Measurements from ENCODE around the gene BOK. TPM values are rescaled to one million over a fixed set of nuclear protein-coding genes. Genes with fewer than 3 reads are reported as not detected.
A peak's percentile ranks its signal among the peaks of the same experiment; 100 is the strongest.

The BOK gene
- total RNA-seq, 5 donors from 2014 or later (not counting 1 experiment from before 2014, with no cell fraction given) = 0.20 to 0.89 (median 0.35) TPM; not detected in 2

DNA sequence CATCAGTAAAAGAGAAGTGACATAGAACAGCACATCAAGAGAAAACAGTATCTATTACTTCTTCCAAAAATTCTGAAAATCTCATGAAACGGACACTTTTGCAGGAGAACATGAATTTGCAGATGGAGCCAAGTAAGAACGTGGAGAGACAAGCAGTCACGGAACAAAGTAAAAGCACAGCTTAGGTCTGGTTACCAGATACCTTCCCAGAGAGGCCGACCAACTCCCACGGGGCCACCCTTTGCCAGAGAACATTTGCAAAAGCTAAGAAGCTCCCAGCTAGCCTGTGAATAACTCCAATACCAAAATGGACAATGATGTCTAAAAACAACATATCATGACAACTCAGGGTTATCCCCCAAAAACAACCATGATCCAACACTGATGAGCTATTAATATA lies 39.5 kb downstream of the BOK start:
- Mint-ChIP-seq H3K4me3 (no peak overlapping the region), H3K27me3 (no peaks in the 10 kb centered on the region), H3K36me3 (peaks cover 36% of the 10 kb centered on the region), H3K27ac (no peak overlapping the region), H3K9me3 (no peaks in the 10 kb centered on the region), H3K4me1 (no peaks in the 10 kb centered on the region)
- H3K36me3 ChIP-seq (ENCODE audit: control insufficient read depth in 2 of 2, extremely low read depth in 1 of 2, insufficient read depth in 1 of 2, low read length in 1 of 2) = peaks cover 9 to 22% of the 10 kb centered on the region in 2 donors
- no peak overlapping the region for H3K4me3 ChIP-seq (ENCODE audit: control insufficient read depth in 1 of 2, extremely low read depth in 1 of 2, low read length in 1 of 2)
- ATAC-seq (replicated peaks in 1 of 4) (no peak), DNase-seq (no peak)
- POLR2A ChIA-PET = no interaction called here
- CTCF ChIA-PET = interaction anchor here in 1 of 2 donors (1.2 kb wide), 1 partner anchor 12 kb away, joined by 3 read pairs; no protein-coding TSS in a partner anchor
- no peak overlapping the region for H3K27ac ChIP-seq (ENCODE audit: low read length)
- no peaks in the 10 kb centered on the region for H3K9me3 ChIP-seq
- H3K4me1 ChIP-seq (ENCODE audit: control insufficient read depth in 1 of 2, extremely low read depth in 1 of 2, insufficient read depth in 2 of 2, low read length in 2 of 2) = no peaks in the 10 kb centered on the region
- 91% methylated on average over 4 of the region's 5 CpGs for WGBS (ENCODE audit: insufficient coverage)
- no peaks in the 10 kb centered on the region for H3K27me3 ChIP-seq (replicated peaks in 1 of 2; ENCODE audit: control insufficient read depth in 2 of 2, extremely low read depth in 1 of 2, insufficient read depth in 2 of 2, low read length in 1 of 2)

DNA sequence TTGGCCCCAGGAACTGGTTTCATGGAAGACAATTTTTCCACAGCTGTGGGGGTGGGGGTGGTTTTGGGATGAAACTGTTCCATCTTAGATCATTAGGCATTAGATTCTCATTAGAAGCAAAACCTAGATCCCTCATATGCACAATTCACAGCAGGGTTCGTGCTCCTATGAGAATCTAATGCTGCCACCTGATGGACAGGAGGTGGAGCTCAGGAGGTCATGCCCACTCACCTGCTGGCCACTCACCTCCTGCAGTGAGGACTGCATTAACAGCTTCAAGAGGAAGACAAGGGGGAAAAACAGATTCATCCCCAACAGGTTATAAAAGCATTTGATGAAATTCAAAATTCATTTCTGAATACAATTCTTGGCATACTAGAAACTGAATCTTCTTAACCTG lies 39.9 kb downstream of the BOK start:
- H3K27ac Mint-ChIP-seq = no peak overlapping the region
- Histone ChIP-seq H3K9me3 (no peaks in the 10 kb centered on the region), H3K27ac (ENCODE audit: low read length) (no peak overlapping the region), H3K4me1 (ENCODE audit: control insufficient read depth in 1 of 2, extremely low read depth in 1 of 2, insufficient read depth in 2 of 2, low read length in 2 of 2) (no peaks in the 10 kb centered on the region), H3K27me3 (replicated peaks in 1 of 2; ENCODE audit: control insufficient read depth in 2 of 2, extremely low read depth in 1 of 2, insufficient read depth in 2 of 2, low read length in 1 of 2) (no peaks in the 10 kb centered on the region), H3K36me3 (ENCODE audit: control insufficient read depth in 2 of 2, extremely low read depth in 1 of 2, insufficient read depth in 1 of 2, low read length in 1 of 2) (peaks cover 9 to 23% of the 10 kb centered on the region in 2 donors), H3K4me3 (ENCODE audit: control insufficient read depth in 1 of 2, extremely low read depth in 1 of 2, low read length in 1 of 2) (no peak overlapping the region)
- no peaks in the 10 kb centered on the region for H3K4me1 Mint-ChIP-seq
- no peak overlapping the region for H3K4me3 Mint-ChIP-seq
- DNase-seq (peak in 1 of 35 experiments; percentile 5), ATAC-seq (replicated peaks in 1 of 4) (peak in 1 of 4 experiments; percentile 51)
- no peaks in the 10 kb centered on the region for H3K9me3 Mint-ChIP-seq
- POLR2A ChIA-PET = no interaction called here
- H3K27me3 Mint-ChIP-seq = no peaks in the 10 kb centered on the region
- 50% methylated on average over 1 of the region's 1 CpG for WGBS (ENCODE audit: insufficient coverage)
- H3K36me3 Mint-ChIP-seq = peaks cover 37% of the 10 kb centered on the region
- CTCF ChIA-PET = interaction anchor here in 1 of 2 donors (1.2 kb wide), 1 partner anchor 11 kb away, joined by 3 read pairs; no protein-coding TSS in a partner anchor

DNA sequence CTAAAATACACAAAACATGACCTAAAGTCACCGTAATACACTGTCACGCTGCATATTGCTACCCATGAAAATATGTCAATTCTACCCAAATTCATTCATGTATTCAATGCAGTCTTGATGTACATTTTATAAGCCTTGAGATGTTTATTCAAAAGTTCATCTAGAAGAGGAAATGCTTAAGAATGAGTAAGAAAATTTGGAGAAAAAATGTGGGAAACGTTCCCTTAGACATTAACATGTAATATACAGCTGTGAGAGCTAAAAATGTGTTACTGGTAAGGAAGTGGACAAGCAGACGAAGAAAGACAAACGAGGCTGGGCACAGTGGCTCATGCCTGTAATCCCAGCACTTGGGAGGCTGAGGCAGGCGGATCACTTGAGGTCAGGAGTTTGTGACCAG lies 41.1 kb downstream of the BOK start:
- Mint-ChIP-seq H3K9me3 (no peaks in the 10 kb centered on the region), H3K27me3 (no peaks in the 10 kb centered on the region), H3K4me3 (no peak overlapping the region), H3K4me1 (no peaks in the 10 kb centered on the region), H3K36me3 (peaks cover 36% of the 10 kb centered on the region), H3K27ac (no peak overlapping the region)
- no peak for ATAC-seq (replicated peaks in 1 of 4)
- POLR2A ChIA-PET = no interaction called here
- no peak overlapping the region for H3K27ac ChIP-seq (ENCODE audit: low read length)
- H3K4me1 ChIP-seq (ENCODE audit: control insufficient read depth in 1 of 2, extremely low read depth in 1 of 2, insufficient read depth in 2 of 2, low read length in 2 of 2) = no peaks in the 10 kb centered on the region
- H3K9me3 ChIP-seq = no peaks in the 10 kb centered on the region
- WGBS (ENCODE audit: insufficient coverage) = 100% methylated on average over 3 of the region's 6 CpGs
- CTCF ChIA-PET = no interaction called here
- H3K27me3 ChIP-seq (replicated peaks in 1 of 2; ENCODE audit: control insufficient read depth in 2 of 2, extremely low read depth in 1 of 2, insufficient read depth in 2 of 2, low read length in 1 of 2) = no peaks in the 10 kb centered on the region
- DNase-seq = no peak
- no peak overlapping the region for H3K4me3 ChIP-seq (ENCODE audit: control insufficient read depth in 1 of 2, extremely low read depth in 1 of 2, low read length in 1 of 2)
- H3K36me3 ChIP-seq (ENCODE audit: control insufficient read depth in 2 of 2, extremely low read depth in 1 of 2, insufficient read depth in 1 of 2, low read length in 1 of 2) = peaks cover under 1 to 27% of the 10 kb centered on the region in 2 donors

DNA sequence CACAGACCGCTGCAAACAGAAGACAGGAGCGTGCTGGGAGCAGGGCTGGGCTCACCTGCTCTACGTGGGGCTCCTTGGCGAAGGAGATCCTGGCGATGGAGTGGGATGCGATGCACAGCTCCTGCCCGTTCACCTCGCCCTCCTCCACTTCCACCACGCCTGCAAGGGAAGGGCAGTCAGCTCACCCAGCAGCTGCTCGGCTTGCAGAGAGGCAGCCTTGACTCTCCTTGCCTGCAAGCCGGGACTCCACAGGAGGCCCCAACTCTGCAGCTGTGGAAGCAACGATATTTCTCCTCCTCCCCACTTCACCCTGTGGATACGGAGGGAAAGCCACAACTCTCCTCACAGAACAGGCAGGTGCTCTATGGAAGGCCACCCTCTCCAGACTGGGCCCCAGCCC lies 43.3 kb downstream of the BOK start:
- Histone ChIP-seq H3K36me3 (ENCODE audit: control insufficient read depth in 2 of 2, extremely low read depth in 1 of 2, insufficient read depth in 1 of 2, low read length in 1 of 2) (peaks cover 0 to 40% of the 10 kb centered on the region in 2 donors), H3K27me3 (replicated peaks in 1 of 2; ENCODE audit: control insufficient read depth in 2 of 2, extremely low read depth in 1 of 2, insufficient read depth in 2 of 2, low read length in 1 of 2) (no peaks in the 10 kb centered on the region), H3K9me3 (no peaks in the 10 kb centered on the region), H3K4me1 (ENCODE audit: control insufficient read depth in 1 of 2, extremely low read depth in 1 of 2, insufficient read depth in 2 of 2, low read length in 2 of 2) (no peaks in the 10 kb centered on the region), H3K27ac (ENCODE audit: low read length) (no peak overlapping the region), H3K4me3 (ENCODE audit: control insufficient read depth in 1 of 2, extremely low read depth in 1 of 2, low read length in 1 of 2) (no peak overlapping the region)
- Mint-ChIP-seq H3K27me3 (no peaks in the 10 kb centered on the region), H3K4me1 (no peaks in the 10 kb centered on the region), H3K36me3 (peaks cover 36% of the 10 kb centered on the region), H3K4me3 (no peak overlapping the region), H3K9me3 (no peaks in the 10 kb centered on the region), H3K27ac (no peak overlapping the region)
- CTCF ChIA-PET = no interaction called here
- POLR2A ChIA-PET = no interaction called here
- DNase-seq (no peak), ATAC-seq (replicated peaks in 1 of 4) (no peak)
- 90% methylated on average over 12 of the region's 13 CpGs for WGBS (ENCODE audit: insufficient coverage)

DNA sequence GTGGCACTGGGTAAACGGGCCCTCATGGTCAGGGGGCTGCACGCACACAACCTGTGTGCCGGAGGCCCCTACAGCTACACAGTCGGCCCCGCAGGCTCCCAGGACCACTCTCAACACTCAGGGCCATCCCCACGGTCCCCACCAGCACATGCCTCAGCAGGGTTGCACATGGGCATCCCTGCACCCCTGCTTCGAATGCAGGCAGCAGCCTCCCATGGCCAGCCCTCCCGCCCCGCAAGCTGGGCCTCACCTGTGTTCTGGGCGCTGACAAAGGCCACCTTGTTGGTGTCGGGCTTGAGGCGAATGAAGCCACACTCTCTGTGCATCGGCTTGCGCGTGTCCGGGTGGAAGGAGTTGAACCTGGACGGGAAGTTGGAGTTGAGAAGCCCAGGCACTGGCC lies 44.2 kb downstream of the BOK start:
- H3K27me3 Mint-ChIP-seq = no peaks in the 10 kb centered on the region
- H3K4me3 Mint-ChIP-seq = no peak overlapping the region
- H3K4me1 Mint-ChIP-seq = no peaks in the 10 kb centered on the region
- H3K27ac Mint-ChIP-seq = no peak overlapping the region
- 99% methylated on average over 17 of the region's 17 CpGs for WGBS (ENCODE audit: insufficient coverage)
- H3K36me3 Mint-ChIP-seq = peaks cover 30% of the 10 kb centered on the region
- DNase-seq = no peak
- no peak for ATAC-seq (replicated peaks in 1 of 4)
- Histone ChIP-seq H3K9me3 (no peaks in the 10 kb centered on the region), H3K27me3 (replicated peaks in 1 of 2; ENCODE audit: control insufficient read depth in 2 of 2, extremely low read depth in 1 of 2, insufficient read depth in 2 of 2, low read length in 1 of 2) (no peaks in the 10 kb centered on the region), H3K4me3 (ENCODE audit: control insufficient read depth in 1 of 2, extremely low read depth in 1 of 2, low read length in 1 of 2) (no peak overlapping the region), H3K27ac (ENCODE audit: low read length) (no peak overlapping the region), H3K4me1 (ENCODE audit: control insufficient read depth in 1 of 2, extremely low read depth in 1 of 2, insufficient read depth in 2 of 2, low read length in 2 of 2) (no peaks in the 10 kb centered on the region), H3K36me3 (ENCODE audit: control insufficient read depth in 2 of 2, extremely low read depth in 1 of 2, insufficient read depth in 1 of 2, low read length in 1 of 2) (peaks cover 0 to 40% of the 10 kb centered on the region in 2 donors)
- ChIA-PET POLR2A (no interaction called here), CTCF (no interaction called here)
- no peaks in the 10 kb centered on the region for H3K9me3 Mint-ChIP-seq

DNA sequence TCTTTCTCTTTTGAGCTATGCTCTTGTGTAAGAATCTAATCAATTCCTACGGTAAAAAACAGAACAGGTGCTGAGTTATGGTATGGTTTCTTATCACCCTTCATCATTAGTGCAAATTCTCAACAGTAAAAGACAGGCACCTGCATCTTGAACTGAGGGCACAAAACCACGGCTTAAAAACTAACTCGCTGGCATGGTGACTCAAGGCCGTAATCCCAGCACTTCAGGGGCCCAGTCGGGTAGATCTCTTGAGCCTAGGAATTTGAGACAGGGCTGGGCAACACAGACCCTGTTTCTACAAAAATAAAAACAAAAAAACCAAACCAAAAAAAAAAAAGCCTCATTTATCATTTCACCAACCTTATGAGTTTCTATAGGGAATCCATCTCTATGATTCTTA lies 45.1 kb downstream of the BOK start:
- H3K27ac ChIP-seq (ENCODE audit: low read length) = no peak overlapping the region
- Mint-ChIP-seq H3K4me1 (peaks cover 4 to 5% (median 4%) of the 10 kb centered on the region in 3 donors), H3K27ac (no peak overlapping the region), H3K9me3 (no peaks in the 10 kb centered on the region), H3K36me3 (peaks cover 22% of the 10 kb centered on the region), H3K4me3 (no peak overlapping the region), H3K27me3 (no peaks in the 10 kb centered on the region)
- ChIA-PET CTCF (no interaction called here), POLR2A (no interaction called here)
- peaks cover 0 to 42% of the 10 kb centered on the region in 2 donors for H3K36me3 ChIP-seq (ENCODE audit: control insufficient read depth in 2 of 2, extremely low read depth in 1 of 2, insufficient read depth in 1 of 2, low read length in 1 of 2)
- H3K4me3 ChIP-seq (ENCODE audit: control insufficient read depth in 1 of 2, extremely low read depth in 1 of 2, low read length in 1 of 2) = no peak overlapping the region
- H3K27me3 ChIP-seq (replicated peaks in 1 of 2; ENCODE audit: control insufficient read depth in 2 of 2, extremely low read depth in 1 of 2, insufficient read depth in 2 of 2, low read length in 1 of 2) = no peaks in the 10 kb centered on the region
- no peaks in the 10 kb centered on the region for H3K9me3 ChIP-seq
- ATAC-seq (replicated peaks in 1 of 4) (no peak), DNase-seq (no peak)
- WGBS (ENCODE audit: insufficient coverage) = no CpG with 5 or more reads among the region's 5 CpGs
- peaks cover 0 to 3% of the 10 kb centered on the region in 2 experiments for H3K4me1 ChIP-seq (ENCODE audit: control insufficient read depth in 1 of 2, extremely low read depth in 1 of 2, insufficient read depth in 2 of 2, low read length in 2 of 2)

DNA sequence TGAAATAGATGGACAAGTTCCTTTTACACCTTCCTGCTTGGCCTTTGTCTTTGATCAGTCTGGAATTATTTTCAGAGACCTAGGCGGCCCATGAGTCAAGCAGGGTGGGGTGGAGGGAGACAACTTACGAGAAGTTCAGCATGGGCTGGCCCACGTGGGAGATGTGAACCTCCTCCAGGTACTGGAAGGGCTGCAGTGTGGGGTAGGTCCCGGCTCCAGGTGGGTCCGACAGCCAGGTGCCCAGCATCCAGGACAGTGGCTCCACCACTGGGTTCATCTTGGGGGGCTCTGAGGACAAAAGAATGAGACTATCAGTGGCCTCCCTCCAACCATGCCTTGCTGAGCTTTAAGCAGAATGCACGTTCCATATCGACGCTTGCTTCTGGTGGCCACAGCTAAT lies 47.6 kb downstream of the BOK start:
- DNase-seq (no peak), ATAC-seq (replicated peaks in 1 of 4) (no peak)
- Histone ChIP-seq H3K27ac (ENCODE audit: low read length) (no peak overlapping the region), H3K4me3 (ENCODE audit: control insufficient read depth in 1 of 2, extremely low read depth in 1 of 2, low read length in 1 of 2) (no peak overlapping the region), H3K27me3 (replicated peaks in 1 of 2; ENCODE audit: control insufficient read depth in 2 of 2, extremely low read depth in 1 of 2, insufficient read depth in 2 of 2, low read length in 1 of 2) (no peaks in the 10 kb centered on the region), H3K36me3 (ENCODE audit: control insufficient read depth in 2 of 2, extremely low read depth in 1 of 2, insufficient read depth in 1 of 2, low read length in 1 of 2) (peaks cover 0 to 32% of the 10 kb centered on the region in 2 donors), H3K4me1 (ENCODE audit: control insufficient read depth in 1 of 2, extremely low read depth in 1 of 2, insufficient read depth in 2 of 2, low read length in 2 of 2) (peaks cover 0 to 25% of the 10 kb centered on the region in 2 experiments), H3K9me3 (no peaks in the 10 kb centered on the region)
- Mint-ChIP-seq H3K9me3 (no peaks in the 10 kb centered on the region), H3K4me1 (peaks cover 17% of the 10 kb centered on the region in 3 donors), H3K27me3 (no peaks in the 10 kb centered on the region), H3K27ac (no peak overlapping the region), H3K4me3 (no peak overlapping the region), H3K36me3 (peaks cover 12% of the 10 kb centered on the region)
- CTCF ChIA-PET = interaction anchor here in 1 of 2 donors (0.7 kb wide), 1 partner anchor 288 kb away, joined by 3 read pairs; no protein-coding TSS in a partner anchor
- 97% methylated on average over 8 of the region's 8 CpGs for WGBS (ENCODE audit: insufficient coverage)
- POLR2A ChIA-PET = no interaction called here
